HG02981 (cell line): Measurements from ENCODE around the gene MRTFA.

Experiments used
- ATAC-seq: cut with Tn5 transposase; IDR thresholded peaks from one replicate; pipeline ENCODE4 v1.9.1; 2021; ENCODE audit warnings: mild to moderate bottlenecking, moderate library complexity; ENCODE audit not compliant: unreplicated experiment

MRTFA gene

DNA sequence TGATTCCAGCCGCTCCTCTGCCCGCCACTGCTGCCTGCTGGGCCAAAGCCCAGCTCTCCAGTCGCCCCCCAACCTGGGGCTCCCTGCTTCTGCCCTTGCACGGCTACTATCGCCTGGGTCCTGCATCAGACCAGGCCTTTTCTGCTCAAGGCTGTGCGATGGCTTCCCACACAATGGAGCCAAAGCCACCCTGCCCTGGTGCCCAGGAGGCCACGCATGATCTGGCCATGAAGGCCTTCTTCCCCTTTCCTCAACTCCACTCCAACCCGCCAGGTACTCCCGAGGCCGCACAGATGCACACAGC, 220.3 kb downstream of the MRTFA start:
- ATAC-seq = no peak

DNA sequence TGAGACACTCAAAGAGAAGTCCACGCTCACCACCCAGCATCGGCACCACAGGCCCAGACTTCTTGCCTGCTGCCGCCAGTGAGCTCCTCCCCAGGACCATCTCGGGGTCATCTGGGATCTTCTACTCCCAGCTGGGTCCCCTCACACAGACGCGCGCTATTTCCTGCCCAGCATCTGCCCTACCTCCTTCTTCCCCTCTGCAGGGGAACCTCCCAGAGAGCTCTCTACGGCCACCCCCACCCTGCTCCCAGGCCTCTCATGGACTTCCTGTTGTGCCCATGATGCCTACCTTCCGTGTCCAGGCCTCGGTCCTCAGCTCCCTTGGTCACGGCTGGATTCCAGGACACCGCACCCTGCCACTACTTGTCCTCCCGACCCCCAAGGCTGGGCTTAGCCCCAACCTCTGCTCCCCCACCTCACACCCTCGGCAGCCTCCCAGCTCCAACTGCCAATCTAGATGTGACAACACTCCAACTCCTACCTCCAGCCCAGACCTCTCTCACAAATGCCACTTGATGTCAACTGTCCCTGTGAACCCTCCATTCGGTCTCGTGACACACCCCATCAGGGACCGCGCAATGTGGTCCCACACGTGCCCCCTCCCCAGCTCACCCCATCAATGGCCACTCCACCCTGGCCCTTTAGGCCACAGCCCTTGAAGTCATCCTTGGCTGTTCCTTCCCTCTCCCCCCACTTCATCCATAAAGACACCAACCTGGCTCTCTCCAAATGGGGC, 220.8 kb downstream of the MRTFA start:
- ATAC-seq = no peak

DNA sequence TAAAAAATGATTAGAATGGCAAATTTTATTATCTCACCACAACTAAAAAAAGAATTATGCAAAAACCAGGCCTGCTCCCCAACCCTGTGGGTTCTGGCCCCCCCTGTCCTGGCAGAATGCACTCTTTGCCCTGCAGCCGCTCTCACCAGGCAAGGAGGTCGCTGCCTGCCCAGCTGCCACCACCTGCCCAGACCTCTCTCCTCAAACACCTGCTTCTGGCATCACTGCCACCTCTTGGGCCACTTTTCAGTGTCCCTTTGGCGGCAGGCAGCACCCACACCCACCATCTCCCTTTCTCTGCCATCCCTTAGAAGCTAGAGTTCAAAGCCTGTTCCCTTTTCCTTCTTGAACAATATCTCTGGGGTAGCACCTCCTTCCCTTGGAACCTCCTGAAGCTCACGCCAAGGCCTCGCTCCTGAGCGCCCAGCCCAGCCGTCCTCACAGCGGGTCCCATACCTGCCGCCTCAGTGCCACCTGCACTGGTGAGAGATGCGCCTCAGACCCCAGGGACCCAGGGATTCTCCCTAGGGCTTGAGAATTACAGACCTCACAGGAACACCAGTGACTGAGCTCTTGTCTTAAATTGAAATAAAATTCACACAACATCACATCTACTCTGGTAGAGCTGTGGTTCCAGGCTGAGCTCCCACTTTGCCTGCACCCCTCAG, 221.5 kb downstream of the MRTFA start:
- no peak for ATAC-seq

- ATAC-seq = no peak
Measured at GRCh38 chr22:40414311-40414710, 222.2 kb downstream of the MRTFA start.

DNA sequence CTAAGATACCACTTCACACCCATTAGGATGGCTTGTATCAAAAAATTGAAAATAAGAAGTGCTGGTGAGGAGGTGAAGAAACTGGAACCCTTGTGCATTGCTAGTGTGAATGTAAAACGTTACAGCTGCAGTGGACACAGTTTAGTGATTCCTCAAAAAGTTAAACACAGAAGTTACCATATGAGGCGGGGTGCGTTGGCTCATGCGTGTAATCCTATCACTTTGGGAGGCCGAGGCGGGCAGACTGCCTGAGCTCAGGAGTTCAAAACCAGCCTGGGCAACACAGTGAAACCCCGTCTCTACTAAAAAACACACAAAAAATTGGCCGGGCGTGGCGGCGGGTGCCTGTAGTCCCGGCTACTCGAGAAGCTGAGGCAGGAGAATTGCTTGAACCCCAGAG, 222.6 kb downstream of the MRTFA start:
- ATAC-seq = no peak

- peak; percentile 40 for ATAC-seq
Measured at GRCh38 chr22:40412441-40412840, 224.1 kb downstream of the MRTFA start.

- ATAC-seq = no peak
Measured at GRCh38 chr22:40411506-40411861, 225.0 kb downstream of the MRTFA start.

- ATAC-seq = no peak
Measured at GRCh38 chr22:40410731-40411505, 225.6 kb downstream of the MRTFA start.

- no peak for ATAC-seq
Measured at GRCh38 chr22:40410272-40410671, 226.2 kb downstream of the MRTFA start.

GRCh38 chr22:40409613-40410113, 226.9 kb downstream of the MRTFA start:
- ATAC-seq = no peak

DNA sequence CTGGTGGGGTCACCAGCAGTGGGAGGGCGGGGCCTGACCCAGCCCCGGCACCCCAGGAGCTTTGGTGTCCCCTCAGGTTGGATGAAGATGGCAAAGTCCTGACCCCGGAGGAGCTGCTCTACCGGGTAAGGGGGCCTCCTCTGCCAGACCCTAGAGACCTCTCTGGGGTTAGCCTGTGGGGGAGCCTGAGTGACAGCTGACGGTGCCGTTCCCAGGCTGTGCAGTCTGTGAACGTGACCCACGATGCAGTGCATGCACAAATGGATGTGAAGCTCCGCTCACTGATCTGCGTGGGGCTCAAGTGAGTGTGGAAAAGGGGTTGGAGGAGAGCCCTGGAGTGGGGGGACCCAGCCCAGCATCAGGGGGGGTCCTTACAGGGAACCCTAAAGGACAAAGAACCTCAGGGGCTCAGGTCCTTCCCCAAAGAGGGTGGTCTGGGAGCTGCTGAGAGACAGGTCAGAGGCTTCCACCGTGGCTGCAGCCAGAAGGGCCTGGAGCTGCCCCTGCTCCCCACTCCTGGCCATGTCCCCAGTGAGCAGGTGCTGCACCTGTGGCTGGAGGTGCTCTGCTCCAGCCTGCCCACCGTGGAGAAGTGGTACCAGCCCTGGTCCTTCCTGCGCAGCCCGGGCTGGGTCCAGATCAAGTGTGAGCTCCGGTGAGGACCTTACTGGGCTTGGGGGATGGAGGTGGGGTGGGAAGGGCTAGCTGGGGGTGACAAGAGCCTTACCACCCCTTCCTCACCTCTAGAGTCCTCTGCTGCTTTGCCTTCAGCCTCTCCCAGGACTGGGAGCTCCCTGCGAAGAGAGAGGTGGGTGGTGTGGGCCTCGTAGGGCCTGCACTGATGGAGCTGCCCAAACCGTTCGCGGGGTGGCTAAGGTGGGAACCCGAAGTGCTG, 227.6 kb downstream of the MRTFA start:
- no peak for ATAC-seq

DNA sequence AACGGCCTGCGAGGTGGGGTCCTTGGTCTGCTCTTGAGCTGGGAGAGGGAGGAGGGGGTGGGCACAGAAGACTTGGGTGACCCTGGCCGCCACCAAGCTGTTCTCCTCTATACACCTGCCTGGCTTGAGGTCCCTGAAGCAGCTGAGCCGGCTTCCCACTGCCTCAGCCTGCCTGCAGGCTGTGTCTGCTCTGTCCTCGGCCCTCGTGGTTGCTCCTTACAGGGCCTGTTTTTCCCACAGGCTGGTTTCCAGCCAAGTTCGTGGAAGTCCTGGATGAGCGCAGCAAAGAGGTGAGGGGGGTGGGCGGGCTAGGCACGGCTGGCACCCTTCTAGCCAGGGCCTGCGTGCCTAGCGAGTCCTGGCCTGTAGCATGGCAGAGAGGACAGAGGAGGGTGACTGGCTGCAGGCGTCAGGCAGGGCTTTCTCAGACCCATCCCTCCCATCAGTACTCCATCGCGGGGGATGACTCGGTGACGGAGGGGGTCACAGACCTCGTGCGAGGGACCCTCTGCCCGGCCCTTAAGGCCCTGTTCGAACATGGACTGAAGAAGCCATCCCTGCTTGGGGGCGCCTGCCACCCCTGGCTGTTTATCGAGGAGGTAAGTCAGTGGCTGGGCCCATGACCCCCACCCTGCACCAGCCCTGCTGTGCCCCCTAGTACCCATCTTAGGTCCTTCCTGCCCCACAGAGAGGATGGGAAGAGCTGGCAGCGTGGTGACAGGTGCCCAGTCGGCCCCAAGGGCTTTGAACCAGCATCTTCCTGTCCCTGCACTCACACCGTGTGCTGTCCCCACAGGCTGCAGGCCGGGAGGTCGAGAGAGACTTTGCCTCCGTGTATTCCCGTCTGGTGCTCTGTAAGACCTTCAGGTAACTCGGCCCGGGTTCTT, 228.4 kb downstream of the MRTFA start:
- no peak for ATAC-seq

DNA sequence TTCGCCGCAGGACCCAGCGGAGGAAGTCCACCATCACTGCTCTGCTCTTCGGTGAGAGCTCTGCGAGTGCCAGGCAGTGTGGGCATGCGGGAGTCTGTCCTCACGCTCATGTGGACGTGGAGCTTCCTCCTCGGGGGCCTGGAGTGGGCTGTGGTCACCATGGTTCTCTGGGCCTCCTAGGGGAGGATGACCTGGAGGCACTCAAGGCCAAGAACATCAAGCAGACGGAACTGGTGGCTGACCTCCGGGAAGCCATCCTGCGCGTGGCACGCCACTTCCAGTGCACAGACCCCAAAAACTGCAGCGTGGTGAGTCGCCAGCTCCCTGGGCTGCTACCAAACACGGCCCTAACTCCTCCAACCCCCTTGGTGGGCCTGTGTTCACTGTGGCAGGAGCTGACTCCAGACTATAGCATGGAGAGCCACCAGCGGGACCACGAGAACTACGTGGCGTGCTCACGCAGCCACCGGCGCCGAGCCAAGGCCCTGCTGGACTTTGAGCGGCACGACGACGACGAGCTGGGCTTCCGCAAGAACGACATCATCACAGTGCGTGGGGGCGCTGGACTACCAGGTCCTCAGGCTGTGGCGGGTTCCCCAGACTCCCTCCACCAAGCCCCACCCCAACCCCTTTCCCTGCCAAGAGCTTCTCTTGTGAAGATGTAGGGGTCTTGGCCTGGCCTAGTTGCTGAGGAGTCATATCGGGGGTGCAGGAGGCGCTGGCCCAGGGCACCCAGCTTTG, 229.3 kb downstream of the MRTFA start:
- ATAC-seq = no peak

DNA sequence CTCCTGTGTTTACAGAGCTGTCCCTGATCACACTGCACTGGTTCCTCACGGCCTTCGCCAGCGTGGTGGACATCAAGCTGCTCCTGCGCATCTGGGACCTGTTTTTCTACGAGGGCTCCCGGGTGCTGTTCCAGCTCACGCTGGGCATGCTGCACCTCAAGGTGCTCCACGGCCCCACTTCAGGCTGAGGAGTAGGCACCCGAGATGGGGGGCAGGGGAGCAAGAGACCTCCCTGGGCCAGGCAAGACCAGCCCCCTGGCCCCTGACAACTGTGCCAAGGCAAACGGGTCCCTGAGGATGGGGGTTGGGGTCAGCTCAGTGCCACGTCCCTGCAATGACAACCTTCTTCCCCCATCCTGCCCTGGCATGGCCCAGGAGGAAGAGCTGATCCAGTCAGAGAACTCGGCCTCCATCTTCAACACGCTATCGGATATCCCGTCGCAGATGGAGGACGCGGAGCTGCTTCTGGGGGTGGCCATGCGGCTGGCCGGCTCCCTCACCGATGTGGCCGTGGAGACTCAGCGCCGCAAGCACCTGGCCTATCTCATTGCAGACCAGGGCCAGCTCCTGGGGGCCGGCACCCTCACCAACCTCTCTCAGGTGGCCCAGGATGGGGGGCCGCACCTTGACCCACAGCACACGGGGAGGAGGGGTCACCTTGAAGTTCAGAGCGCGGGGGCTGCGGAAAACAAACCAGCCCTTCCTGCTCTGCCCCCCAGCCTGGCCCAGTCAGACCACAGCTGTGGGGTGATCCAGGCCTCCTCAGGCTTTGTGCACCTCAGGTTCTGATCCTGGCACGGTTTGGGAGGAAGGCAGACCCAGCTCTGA, 230.2 kb downstream of the MRTFA start:
- no peak for ATAC-seq

- no peak for ATAC-seq
Measured at GRCh38 chr22:40405178-40406062, 231.1 kb downstream of the MRTFA start.

DNA sequence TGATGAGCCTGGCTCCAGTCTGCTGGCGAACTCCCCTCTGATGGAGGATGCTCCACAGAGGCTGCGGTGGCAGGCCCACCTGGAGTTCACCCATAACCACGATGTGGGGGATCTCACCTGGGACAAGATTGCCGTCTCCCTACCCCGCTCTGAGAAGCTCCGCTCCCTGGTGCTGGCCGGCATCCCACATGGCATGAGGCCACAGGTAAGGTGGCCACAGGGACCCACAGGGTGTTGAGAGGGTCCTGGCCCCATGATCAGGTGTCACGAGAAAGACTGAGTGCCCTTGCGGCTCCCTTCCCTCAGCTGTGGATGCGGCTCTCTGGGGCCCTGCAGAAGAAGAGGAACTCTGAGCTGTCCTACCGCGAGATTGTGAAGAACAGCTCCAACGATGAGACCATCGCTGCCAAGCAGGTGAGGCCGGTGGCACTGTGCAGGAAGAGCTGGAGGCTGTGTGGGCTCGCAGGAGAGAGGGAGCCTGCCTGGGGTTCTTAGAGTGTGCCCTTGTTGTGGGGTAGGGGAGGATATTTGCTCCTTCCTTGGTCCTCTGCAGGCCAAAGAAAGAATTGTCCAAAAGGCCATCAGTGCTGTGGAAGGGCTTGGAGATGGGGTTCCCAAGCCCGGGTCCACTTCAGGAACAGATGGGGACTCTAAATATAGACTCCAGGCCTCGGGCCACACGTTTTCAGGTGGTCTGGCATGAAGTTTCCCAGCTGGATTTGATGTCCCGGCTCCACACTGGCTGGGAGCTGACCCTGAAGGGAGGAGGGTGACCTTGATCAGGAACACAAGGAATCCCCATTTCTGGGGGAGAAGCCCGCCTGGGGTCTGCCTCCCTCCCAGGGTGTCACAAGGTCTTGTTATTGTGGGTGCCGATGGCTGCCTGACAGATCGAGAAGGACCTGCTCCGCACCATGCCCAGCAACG, 232.0 kb downstream of the MRTFA start:
- no peak for ATAC-seq
